HepG2 (cell line): ENCODE data around the gene BCL2. TPM values are rescaled to one million over a fixed set of nuclear protein-coding genes. Genes with fewer than 3 reads are reported as not detected.

Source experiments
- ATAC-seq: fragments of 200-7000 bp; cut with Tn5 transposase; 3 replicates; pipeline ENCODE4 v1.9.1; 2020; ENCODE audit warnings: mild to moderate bottlenecking, moderate library complexity
- BruUV-seq: library from RNA; stranded (reverse); fragments of 400-500 nt; replicated peaks from 2 replicates; lab custom pipeline; 2021; lab: Mats Ljungman, UMichigan
- CTCF ChIA-PET: fragments of 300-600 bp; formaldehyde crosslinking; extraction: SDS; loops from one replicate; lab custom pipeline; 2021; ENCODE audit warnings: low total read pairs, inconsistent platforms, low intra/inter-chr PET ratio; lab: Yijun Ruan, JAX
- POLR2A ChIA-PET: fragments of 350-600 bp; sonication (Branson Sonifier 250); formaldehyde crosslinking; loops from one replicate; lab custom pipeline; 2020; ENCODE audit warnings: antibody characterized with exemption, inconsistent platforms; lab: Yijun Ruan, JAX
- DNase-seq: peaks from one replicate; pipeline ENCODE4 v3.0.0-alpha.2; 2015; ENCODE audit warnings: low spot score
- FAIRE-seq: peaks from 3 replicates; lab custom pipeline; 2011; peaks lifted over from hg19 to GRCh38; lab: Jason Lieb, UNC
- H2AFZ ChIP-seq: one replicate; pipeline ENCODE4 v1.6.1; 2011; ENCODE audit warnings: low read length, inconsistent platforms
- H3K27ac ChIP-seq: fragments of 300-600 bp; 3 replicates; pipeline ENCODE4 v1.8.0; 2011; ENCODE audit warnings: mixed run types, mild to moderate bottlenecking, mixed read lengths, low read length, inconsistent platforms; ENCODE audit not compliant: insufficient read depth; ENCODE audit errors: extremely low read length
- H3K27me3 ChIP-seq, 2 experiments: fragments of 200-600 bp in 1 of 2; 2 replicates in 1 of 2; 3 replicates in 1 of 2; pipeline versions ENCODE4 v1.6.0 to v1.8.0; 2011; ENCODE audit warnings: low read length in 2 of 2, mild to moderate bottlenecking in 2 of 2, moderate library complexity in 2 of 2, inconsistent platforms in 1 of 2; ENCODE audit not compliant: insufficient read depth in 2 of 2, control insufficient read depth in 1 of 2
- H3K36me3 ChIP-seq, 2 experiments: fragments of 200-600 bp in 1 of 2; replicated peaks in 1 of 2; 2 replicates in 1 of 2; 3 replicates in 1 of 2; pipeline versions ENCODE4 v1.5.1 to v1.8.0; 2011; ENCODE audit warnings: low read length in 2 of 2, inconsistent platforms in 1 of 2; ENCODE audit not compliant: insufficient read depth in 2 of 2, control insufficient read depth in 1 of 2
- H3K4me1 ChIP-seq: 2 replicates; pipeline ENCODE4 v1.5.1; 2012; ENCODE audit warnings: low read length, inconsistent platforms; ENCODE audit not compliant: insufficient read depth
- H3K4me2 ChIP-seq: 2 replicates; pipeline ENCODE4 v1.6.0; 2011; ENCODE audit warnings: low read depth, low read length, inconsistent platforms
- H3K4me3 ChIP-seq, 3 experiments: fragments of 200-600 bp in 1 of 3; sonication (generic), shearing (Covaris generic) in 1 of 3; replicated peaks in 1 of 3; 2 replicates each; pipeline ENCODE4 v1.5.1; 2011 to 2016; ENCODE audit warnings: low read length in 3 of 3, inconsistent platforms in 2 of 3, low read depth in 2 of 3, mild to moderate bottlenecking in 2 of 3, control low read depth in 1 of 3, mixed read lengths in 1 of 3; ENCODE audit not compliant: insufficient read depth in 1 of 3
- H3K79me2 ChIP-seq: one replicate; pipeline ENCODE4 v1.6.1; 2011; ENCODE audit warnings: low read length, inconsistent platforms; ENCODE audit not compliant: insufficient read depth
- H3K9ac ChIP-seq: 2 replicates; pipeline ENCODE4 v1.6.0; 2011; ENCODE audit warnings: mild to moderate bottlenecking, low read depth, low read length, inconsistent platforms; ENCODE audit not compliant: insufficient read depth
- H3K9me3 ChIP-seq: 2 replicates; pipeline ENCODE4 v1.5.1; 2012; ENCODE audit warnings: mild to moderate bottlenecking, low read length
- H4K20me1 ChIP-seq: 2 replicates; pipeline ENCODE4 v1.6.0; 2011; ENCODE audit warnings: inconsistent platforms, mild to moderate bottlenecking, low read length, moderate library complexity; ENCODE audit not compliant: insufficient read depth
- FLYWCH1 ChIP-seq: sonication (generic); formaldehyde crosslinking; IDR thresholded peaks from 2 replicates; pipeline ENCODE4 v1.8.1; 2023; ENCODE audit warnings: mild to moderate bottlenecking, missing genetic modification reagents
- GFI1 ChIP-seq: sonication (generic); formaldehyde crosslinking; IDR thresholded peaks from 2 replicates; pipeline ENCODE4 v1.5.0; 2020; ENCODE audit warnings: missing genetic modification reagents, mild to moderate bottlenecking, borderline replicate concordance
- HNRNPLL ChIP-seq: fragments of 200-400 bp; formaldehyde crosslinking; IDR thresholded peaks from 2 replicates; pipeline ENCODE4 v1.6.1; 2017; ENCODE audit warnings: mild to moderate bottlenecking, low read depth, low read length; ENCODE audit not compliant: poor library complexity, severe bottlenecking
- MAFF ChIP-seq: IDR thresholded peaks from 2 replicates; pipeline ENCODE4 v1.6.1; 2011; ENCODE audit warnings: low read depth, low read length, improper control_type of control experiment
- MEIS1 ChIP-seq: sonication (generic); formaldehyde crosslinking; IDR thresholded peaks from 2 replicates; pipeline ENCODE4 v1.9.0; 2021; ENCODE audit warnings: mild to moderate bottlenecking, missing genetic modification reagents, moderate library complexity, borderline replicate concordance
- MYNN ChIP-seq: sonication (generic); formaldehyde crosslinking; IDR thresholded peaks from 2 replicates; pipeline ENCODE4 v1.4.0; 2020; ENCODE audit warnings: mild to moderate bottlenecking, low read depth, missing genetic modification reagents
- NCOA1 ChIP-seq: sonication (generic); formaldehyde crosslinking; IDR thresholded peaks from 2 replicates; pipeline ENCODE4 v1.9.0; 2021; ENCODE audit warnings: missing genetic modification reagents
- TAF1 ChIP-seq: sonication (generic); formaldehyde crosslinking; IDR thresholded peaks from 2 replicates; pipeline ENCODE4 v1.4.0; 2020; ENCODE audit warnings: missing genetic modification reagents
- TBX3 ChIP-seq: fragments of 450-650 bp; IDR thresholded peaks from 2 replicates; pipeline ENCODE4 v1.6.1; 2017; ENCODE audit warnings: antibody characterized with exemption, mild to moderate bottlenecking, inconsistent platforms, borderline replicate concordance
- TCF12 ChIP-seq, 2 experiments: fragments of 450-650 bp in 1 of 2; sonication (generic) in 1 of 2; formaldehyde crosslinking in 1 of 2; IDR thresholded peaks; 2 replicates each; pipeline versions ENCODE4 v1.6.1 to v1.8.0; 2017 to 2022; ENCODE audit warnings: antibody characterized with exemption in 1 of 2, mild to moderate bottlenecking in 1 of 2, missing genetic modification reagents in 1 of 2, moderate library complexity in 1 of 2
- TCF7L2 ChIP-seq: IDR thresholded peaks from 2 replicates; pipeline ENCODE4 v1.6.1; 2011; ENCODE audit warnings: mild to moderate bottlenecking, low read depth, low read length, moderate library complexity
- ZBTB1 ChIP-seq: sonication (generic); formaldehyde crosslinking; IDR thresholded peaks from 2 replicates; pipeline ENCODE4 v1.4.0; 2020; ENCODE audit warnings: missing genetic modification reagents, borderline replicate concordance
- ZNF17 ChIP-seq: sonication (generic); formaldehyde crosslinking; IDR thresholded peaks from 2 replicates; pipeline ENCODE4 v1.5.0; 2020; ENCODE audit warnings: mild to moderate bottlenecking, missing genetic modification reagents
- ZNF274 ChIP-seq: sonication (generic); formaldehyde crosslinking; IDR thresholded peaks from 2 replicates; pipeline ENCODE4 v1.5.1; 2020; ENCODE audit warnings: mild to moderate bottlenecking, missing genetic modification reagents
- ZNF367 ChIP-seq: sonication (generic); formaldehyde crosslinking; IDR thresholded peaks from 2 replicates; pipeline ENCODE4 v1.4.0; 2020; ENCODE audit warnings: missing genetic modification reagents, borderline replicate concordance
- ZNF569 ChIP-seq: sonication (generic); formaldehyde crosslinking; IDR thresholded peaks from 2 replicates; pipeline ENCODE4 v1.5.0; 2020; ENCODE audit warnings: mild to moderate bottlenecking, missing genetic modification reagents, moderate library complexity, borderline replicate concordance
- ZNF678 ChIP-seq: sonication (generic); formaldehyde crosslinking; IDR thresholded peaks from 2 replicates; pipeline ENCODE4 v1.4.0; 2020; ENCODE audit warnings: mild to moderate bottlenecking, missing genetic modification reagents
- WGBS: methylation state at CpG from one replicate; pipeline ENCODE4 v1.1.6; 2017; ENCODE audit warnings: low lambda C conversion rate; 5-methylcytosine and 5-hydroxymethylcytosine counted together
- in situ Hi-C: cut with HindIII; loops from 2 replicates; pipeline ENCODE4 v1.10.0; 2017; ENCODE audit warnings: low pct_unique_long_range_greater_than_20kb; ENCODE audit not compliant: extremely low pct_ligation_motif_present
- intact Hi-C: fragments of 100-400 bp; cut with micrococcal nuclease; formaldehyde crosslinking; loops from one replicate; pipeline ENCODE4 v1.10.0; 2022; ENCODE audit not compliant: unreplicated experiment
- polyA plus RNA-seq, 8 experiments: library from polyadenylated mRNA; depleted of rRNA in 3 of 8; stranded (reverse) in 7 of 8; unstranded in 1 of 8; fragments of >200 nt; fragmentation: Illumina TruSeq in 4 of 8; extraction: Trizol in 4 of 8; gene quantifications; 2 replicates each; pipeline versions ENCODE4 v1.2.1 to v1.2.3, GENCODE V29; 2011 to 2016; ENCODE audit warnings: low read depth in 4 of 8, missing spikeins in 1 of 8, mixed read lengths in 1 of 8; ENCODE audit not compliant: insufficient read depth in 1 of 8
- total RNA-seq, 5 experiments: library from RNA; depleted of rRNA; stranded (reverse); fragments of >200 nt; fragmentation: Illumina TruSeq; extraction: Trizol; gene quantifications; 2 replicates each; pipeline ENCODE4 v1.2.3, GENCODE V29; 2016; ENCODE audit warnings: low read depth in 1 of 5
- TF ChIP-seq, protein P1 (sequence below): sonication (generic); formaldehyde crosslinking; IDR thresholded peaks from 2 replicates; pipeline ENCODE4 v1.8.0; 2022; ENCODE audit warnings: missing genetic modification reagents, mild to moderate bottlenecking, inconsistent platforms, borderline replicate concordance
- TF ChIP-seq, protein P2 (sequence below): IDR thresholded peaks from 2 replicates; pipeline ENCODE4 v1.6.1; 2016; ENCODE audit warnings: missing compliant biosample characterization, missing genetic modification reagents, borderline replicate concordance
- TF ChIP-seq, protein P3 (sequence below): sonication (generic); formaldehyde crosslinking; IDR thresholded peaks from 2 replicates; pipeline ENCODE4 v1.4.0; 2020; ENCODE audit warnings: missing genetic modification reagents

Gene BCL2
- total and polyA plus RNA-seq, 2 of the 13 experiments (the other 11 are each of a cell fraction or from before 2014, with no cell fraction given), result 0.07 to 0.53 TPM

DNA sequence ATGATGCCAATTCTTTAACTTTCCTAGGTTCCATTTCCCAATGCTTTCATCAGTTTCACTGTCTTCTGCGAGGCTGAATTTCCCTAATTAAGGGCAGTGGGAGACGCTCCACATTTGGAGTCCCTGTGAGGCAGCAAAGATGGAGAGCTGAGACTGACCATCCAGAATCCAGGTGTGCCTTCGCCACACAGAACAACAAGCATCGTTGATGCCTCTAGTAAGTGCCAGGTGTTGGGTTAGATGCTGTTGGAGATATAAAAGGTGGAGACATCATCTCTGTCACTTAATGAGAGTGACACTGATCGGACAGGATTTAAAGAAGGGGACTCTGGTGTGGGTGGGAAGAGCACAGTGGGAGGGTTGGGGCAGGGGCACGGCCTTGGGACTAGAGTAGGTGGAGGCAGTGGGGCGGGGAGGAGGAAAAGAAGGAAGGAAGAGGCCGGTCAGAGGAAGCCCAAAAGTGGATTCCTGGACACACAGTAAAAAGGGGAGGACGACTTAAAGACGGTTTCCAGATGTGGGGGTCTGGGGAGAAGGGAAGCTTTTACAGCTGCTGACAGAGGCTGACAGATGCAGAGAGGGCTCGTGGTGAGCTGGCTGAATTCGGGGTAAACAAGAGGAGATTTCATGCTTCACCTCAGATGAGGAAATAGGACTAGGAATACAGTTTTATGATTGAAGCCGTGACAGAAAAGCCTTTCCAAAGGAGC lies 113.0 kb downstream of the BCL2 start (continued):
- TF ChIP-seq, protein P1, sequence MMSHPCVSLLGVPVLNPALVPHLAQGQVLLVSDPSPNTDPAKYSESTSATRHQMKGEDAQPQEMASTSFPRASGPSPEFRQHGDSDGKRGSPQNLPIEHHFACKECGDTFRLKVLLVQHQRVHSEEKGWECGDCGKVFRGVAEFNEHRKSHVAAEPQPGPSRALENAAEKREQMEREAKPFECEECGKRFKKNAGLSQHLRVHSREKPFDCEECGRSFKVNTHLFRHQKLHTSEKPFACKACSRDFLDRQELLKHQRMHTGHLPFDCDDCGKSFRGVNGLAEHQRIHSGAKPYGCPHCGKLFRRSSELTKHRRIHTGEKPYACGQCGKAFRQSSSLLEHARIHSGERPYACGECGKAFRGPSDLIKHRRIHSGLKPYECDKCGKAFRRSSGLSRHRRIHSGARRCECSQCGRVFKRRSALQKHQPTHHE (CRISPR knock-in tag), result no peak
- no peak for TF ChIP-seq NCOA1 (CRISPR knock-in tag)
- no peak for TF ChIP-seq TBX3
- TF ChIP-seq, all 625 proteins: peak for 0

DNA sequence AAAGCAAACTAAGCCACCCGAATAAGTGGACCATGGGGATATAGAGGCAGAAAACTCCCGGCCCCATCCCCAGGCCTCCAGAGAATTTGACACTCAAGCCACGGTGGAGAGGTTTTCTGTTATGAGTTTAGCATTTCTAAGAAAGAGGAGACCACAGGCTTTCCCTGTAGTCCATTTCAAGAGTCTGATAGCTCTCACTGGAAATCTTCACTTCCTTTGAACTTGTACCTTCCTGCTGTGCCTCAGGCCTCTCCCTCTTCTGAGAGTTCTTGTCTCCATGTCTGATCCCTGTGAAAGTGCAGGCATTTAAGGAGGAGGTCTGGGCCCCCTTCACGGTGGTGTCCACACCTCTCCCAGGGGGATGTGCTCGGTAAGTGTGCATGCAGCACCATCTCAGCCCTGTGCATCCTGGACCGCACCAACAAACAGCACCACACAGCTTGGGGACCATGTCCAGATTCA lies 113.7 kb downstream of the BCL2 start:
- POLR2A ChIA-PET, result no interaction called here
- FAIRE-seq, result no peak

More for the DNA sequence above, 113.7 kb downstream of the BCL2 start:
- TF ChIP-seq GFI1 (CRISPR knock-in tag), result no peak
- no peak for TF ChIP-seq ZNF17 (CRISPR knock-in tag)
- no peak for TF ChIP-seq MYNN (CRISPR knock-in tag)
- TF ChIP-seq HNRNPLL, result no peak
- no peak for TF ChIP-seq TCF7L2
- no peak for TF ChIP-seq ZBTB1 (CRISPR knock-in tag)
- TF ChIP-seq, protein P2, sequence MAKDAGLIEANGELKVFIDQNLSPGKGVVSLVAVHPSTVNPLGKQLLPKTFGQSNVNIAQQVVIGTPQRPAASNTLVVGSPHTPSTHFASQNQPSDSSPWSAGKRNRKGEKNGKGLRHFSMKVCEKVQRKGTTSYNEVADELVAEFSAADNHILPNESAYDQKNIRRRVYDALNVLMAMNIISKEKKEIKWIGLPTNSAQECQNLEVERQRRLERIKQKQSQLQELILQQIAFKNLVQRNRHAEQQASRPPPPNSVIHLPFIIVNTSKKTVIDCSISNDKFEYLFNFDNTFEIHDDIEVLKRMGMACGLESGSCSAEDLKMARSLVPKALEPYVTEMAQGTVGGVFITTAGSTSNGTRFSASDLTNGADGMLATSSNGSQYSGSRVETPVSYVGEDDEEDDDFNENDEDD, result no peak
- no peak for TF ChIP-seq MAFF
- no peak for TF ChIP-seq FLYWCH1 (CRISPR knock-in tag)
- no peak for TF ChIP-seq TCF12 (IDR thresholded peaks at IDR 0.05)
- no peak for TF ChIP-seq TCF12 (CRISPR knock-in tag; IDR thresholded peaks at IDR 0.05)
- no peak for TF ChIP-seq ZNF274 (CRISPR knock-in tag)
- no peak for TF ChIP-seq ZNF678 (CRISPR knock-in tag)
- TF ChIP-seq, protein P3, sequence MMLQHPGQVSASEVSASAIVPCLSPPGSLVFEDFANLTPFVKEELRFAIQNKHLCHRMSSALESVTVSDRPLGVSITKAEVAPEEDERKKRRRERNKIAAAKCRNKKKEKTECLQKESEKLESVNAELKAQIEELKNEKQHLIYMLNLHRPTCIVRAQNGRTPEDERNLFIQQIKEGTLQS (CRISPR knock-in tag), result no peak
- TF ChIP-seq MEIS1, result no peak
- TF ChIP-seq TAF1 (CRISPR knock-in tag), result no peak
- TF ChIP-seq ZNF569 (CRISPR knock-in tag), result no peak
- TF ChIP-seq ZNF367 (CRISPR knock-in tag), result no peak
- no peaks in the 10 kb centered on the region for H3K36me3 ChIP-seq
- H3K9me3 ChIP-seq, result no peaks in the 10 kb centered on the region
- intact Hi-C loops, result no loop called here
- no peak overlapping the region for H3K4me2 ChIP-seq
- WGBS, result 7% methylated on average over 6 of the region's 6 CpGs
- no peaks in the 10 kb centered on the region for H4K20me1 ChIP-seq
- CTCF ChIA-PET, result no interaction called here
- BruUV-seq, result no TSS peak
- H3K27ac ChIP-seq, result no peak overlapping the region
- no peaks in the 10 kb centered on the region for H3K79me2 ChIP-seq
- H3K4me1 ChIP-seq, result no peaks in the 10 kb centered on the region
- DNase-seq, result no peak
- H3K9ac ChIP-seq, result no peak overlapping the region
- in situ Hi-C loops, result no loop called here
- no peak overlapping the region for H2AFZ ChIP-seq
- peaks cover 1 to 20% of the 10 kb centered on the region in 2 experiments; a peak in 3 of 5 replicates for H3K27me3 ChIP-seq
- no peak for ATAC-seq
- H3K4me3 ChIP-seq, result no peak overlapping the region
